ENCODE measurements around the gene CTLA4.

Gene CTLA4

GRCh38 chr2:203867561-203868200, at the start of gene CTLA4:
TSS of gene CTLA4 (plus strand) at chr2:203867771. CDS start at chr2:203867943, 172 bp downstream.
- DNase-seq = no peak

GRCh38 chr2:203818656-203819055, 48.9 kb upstream of the CTLA4 start:
- no peak for DNase-seq

GRCh38 chr2:203819434-203820133, 48.0 kb upstream of the CTLA4 start:
- DNase-seq = no peak

- no peak for DNase-seq
Measured at GRCh38 chr2:203820969-203821368, 46.6 kb upstream of the CTLA4 start.

GRCh38 chr2:203822240-203822639, 45.3 kb upstream of the CTLA4 start:
- DNase-seq = no peak

- no peak for DNase-seq
Measured at GRCh38 chr2:203823173-203823572, 44.4 kb upstream of the CTLA4 start.

GRCh38 chr2:203824057-203824456, 43.5 kb upstream of the CTLA4 start:
- DNase-seq = no peak

- no peak for DNase-seq
Measured at GRCh38 chr2:203824603-203825002, 43.0 kb upstream of the CTLA4 start.

- DNase-seq = no peak
Measured at GRCh38 chr2:203826704-203827103, 40.9 kb upstream of the CTLA4 start.

- DNase-seq = no peak
Measured at GRCh38 chr2:203830304-203831055, 37.1 kb upstream of the CTLA4 start.

- no peak for DNase-seq
Measured at GRCh38 chr2:203835420-203835819, 32.2 kb upstream of the CTLA4 start.

- no peak for DNase-seq
Measured at GRCh38 chr2:203835892-203836800, 31.4 kb upstream of the CTLA4 start.

- DNase-seq = no peak
Measured at GRCh38 chr2:203840655-203841205, 26.8 kb upstream of the CTLA4 start.

GRCh38 chr2:203841654-203842053, 25.9 kb upstream of the CTLA4 start:
- DNase-seq = no peak

GRCh38 chr2:203842373-203842772, 25.2 kb upstream of the CTLA4 start:
- no peak for DNase-seq

GRCh38 chr2:203846490-203847105, 21.0 kb upstream of the CTLA4 start:
- no peak for DNase-seq

- DNase-seq = no peak
Measured at GRCh38 chr2:203849010-203849409, 18.6 kb upstream of the CTLA4 start.

- DNase-seq = no peak
Measured at GRCh38 chr2:203852760-203853159, 14.8 kb upstream of the CTLA4 start.

GRCh38 chr2:203853271-203853670, 14.3 kb upstream of the CTLA4 start:
- no peak for DNase-seq

- DNase-seq = no peak
Measured at GRCh38 chr2:203853722-203854121, 13.8 kb upstream of the CTLA4 start.

GRCh38 chr2:203855274-203855673, 12.3 kb upstream of the CTLA4 start:
- no peak for DNase-seq

GRCh38 chr2:203857656-203858055, 9.9 kb upstream of the CTLA4 start:
- no peak for DNase-seq
